ENCODE measurements around the gene FOXRED1. TPM values are rescaled to one million over a fixed set of nuclear protein-coding genes. Genes with fewer than 3 reads are reported as not detected.

FOXRED1 gene
- polyA plus RNA-seq, 1 donor (not counting 4 experiments of a cell fraction or from before 2014, with no cell fraction given), result 20.8 TPM

- Histone ChIP-seq H3K4me1 (ENCODE audit: control insufficient read depth, extremely low read depth, insufficient read depth, low read length) (peaks cover 20% of the 10 kb centered on the region), H3K4me2 (ENCODE audit: control insufficient read depth, extremely low read depth, insufficient read depth, low read depth, low read length) (peak overlapping the region; percentile 98), H3K27me3 (ENCODE audit: control insufficient read depth, extremely low read depth, insufficient read depth, low read length) (no peaks in the 10 kb centered on the region), H2AFZ (ENCODE audit: control insufficient read depth, low read length) (peak overlapping the region; percentile 84), H4K20me1 (ENCODE audit: control insufficient read depth, extremely low read depth, insufficient read depth, low read length) (no peaks in the 10 kb centered on the region), H3K9me1 (ENCODE audit: control insufficient read depth, extremely low read depth, insufficient read depth, low read length) (no peaks in the 10 kb centered on the region), H3K9ac (ENCODE audit: control insufficient read depth, extremely low read depth, insufficient read depth, low read length) (peak overlapping the region; percentile 80), H3K27ac (ENCODE audit: control insufficient read depth, insufficient read depth, low read length) (peak overlapping the region; percentile 42), H3K9me3 (ENCODE audit: control insufficient read depth, low read depth, low read length) (no peaks in the 10 kb centered on the region), H3K79me2 (ENCODE audit: control insufficient read depth, insufficient read depth, low read length) (no peaks in the 10 kb centered on the region), H3K36me3 (ENCODE audit: control insufficient read depth in 2 of 2, extremely low read depth in 1 of 2, insufficient read depth in 2 of 2, low read length in 2 of 2) (peaks cover 3 to 5% of the 10 kb centered on the region in 2 experiments), H3K4me3 (ENCODE audit: control insufficient read depth in 2 of 3, extremely low read depth in 1 of 3, insufficient read depth in 2 of 3, low read depth in 1 of 3, low read length in 3 of 3) (peak overlapping the region; percentile 56 to 82 (median 74))
- DNase-seq (ENCODE audit: low read depth, low spot score), result no peak
- TF ChIP-seq CTCF (optimal IDR thresholded peaks at IDR 0.05 in 1 of 3, IDR thresholded peaks at IDR 0.05 in 1 of 3, conservative IDR thresholded peaks at IDR 0.05 in 1 of 3; ENCODE audit: extremely low read depth in 1 of 3, insufficient read depth in 2 of 3, low read length in 3 of 3) (no peak), EZH2 (IDR thresholded peaks at IDR 0.05; ENCODE audit: low read length) (no peak)
- no peak for FAIRE-seq
- dilution Hi-C loops (cut with MboI; ENCODE audit: extremely low pct_ligation_motif_present, low sequenced_read_pairs), result no loop called here
These were observed 13.4 kb downstream of the FOXRED1 start for GRCh38 chr11:126282361-126282735.

GRCh38 chr11:126282736-126283591, 14.0 kb downstream of the FOXRED1 start, which contains the start of gene TIRAP:
TIRAP (plus strand) TSS chr11:126283093; CDS start chr11:126290895, 7,802 bp downstream.
- H3K4me2 ChIP-seq (ENCODE audit: control insufficient read depth, extremely low read depth, insufficient read depth, low read depth, low read length), result peak within 1 kb of the TSS; percentile 98
- no peaks in the 10 kb centered on the region for H3K9me3 ChIP-seq (ENCODE audit: control insufficient read depth, low read depth, low read length)
- dilution Hi-C loops (cut with MboI; ENCODE audit: extremely low pct_ligation_motif_present, low sequenced_read_pairs), result no loop called here
- H3K27me3 ChIP-seq (ENCODE audit: control insufficient read depth, extremely low read depth, insufficient read depth, low read length), result no peaks in the 10 kb centered on the region
- peaks cover 20% of the 10 kb centered on the region for H3K4me1 ChIP-seq (ENCODE audit: control insufficient read depth, extremely low read depth, insufficient read depth, low read length)
- DNase-seq (ENCODE audit: low read depth, low spot score) (no peak), FAIRE-seq (no peak)
- H3K4me3 ChIP-seq (ENCODE audit: control insufficient read depth in 2 of 3, extremely low read depth in 1 of 3, insufficient read depth in 2 of 3, low read depth in 1 of 3, low read length in 3 of 3), result peak within 1 kb of the TSS; percentile 56 to 82 (median 74)
- H2AFZ ChIP-seq (ENCODE audit: control insufficient read depth, low read length), result peak within 1 kb of the TSS; percentile 91
- peak within 1 kb of the TSS; percentile 80 for H3K9ac ChIP-seq (ENCODE audit: control insufficient read depth, extremely low read depth, insufficient read depth, low read length)
- peak within 1 kb of the TSS; percentile 73 for H3K27ac ChIP-seq (ENCODE audit: control insufficient read depth, insufficient read depth, low read length)
- H3K9me1 ChIP-seq (ENCODE audit: control insufficient read depth, extremely low read depth, insufficient read depth, low read length), result no peaks in the 10 kb centered on the region
- no peaks in the 10 kb centered on the region for H3K79me2 ChIP-seq (ENCODE audit: control insufficient read depth, insufficient read depth, low read length)
- H4K20me1 ChIP-seq (ENCODE audit: control insufficient read depth, extremely low read depth, insufficient read depth, low read length), result no peaks in the 10 kb centered on the region
- H3K36me3 ChIP-seq (ENCODE audit: control insufficient read depth in 2 of 2, extremely low read depth in 1 of 2, insufficient read depth in 2 of 2, low read length in 2 of 2), result no peaks in the 10 kb centered on the region
- no peak for TF ChIP-seq EZH2 (IDR thresholded peaks at IDR 0.05; ENCODE audit: low read length)
- peak in 1 of 3 experiments; percentile 3 for TF ChIP-seq CTCF (optimal IDR thresholded peaks at IDR 0.05 in 1 of 3, IDR thresholded peaks at IDR 0.05 in 1 of 3, conservative IDR thresholded peaks at IDR 0.05 in 1 of 3; ENCODE audit: extremely low read depth in 1 of 3, insufficient read depth in 2 of 3, low read length in 3 of 3)

Measured in keratinocyte (primary cell).